BLaER1 (cell line): ENCODE results near the gene IDH3A.
"Not testable (repeated sequence)": the region's sequence is repeated elsewhere in the genome, so short reads cannot be mapped to it uniquely, and the experiment has no call there.

Experiments
- H3K27ac ChIP-seq: shearing (Covaris generic); formaldehyde crosslinking; 2 replicates; pipeline ENCODE4 v1.8.1; 2022
- H3K27me3 ChIP-seq: shearing (Covaris generic); formaldehyde crosslinking; 2 replicates; pipeline ENCODE4 v1.8.1; 2022
- H3K36me3 ChIP-seq: shearing (Covaris generic); formaldehyde crosslinking; 2 replicates; pipeline ENCODE4 v1.8.1; 2022
- H3K4me1 ChIP-seq: shearing (Covaris generic); formaldehyde crosslinking; 2 replicates; pipeline ENCODE4 v1.8.1; 2022
- H3K4me2 ChIP-seq: shearing (Covaris generic); formaldehyde crosslinking; 2 replicates; pipeline ENCODE4 v1.8.1; 2022
- H3K4me3 ChIP-seq: shearing (Covaris generic); formaldehyde crosslinking; 2 replicates; pipeline ENCODE4 v1.8.1; 2022
- H3K9ac ChIP-seq: shearing (Covaris generic); formaldehyde crosslinking; 2 replicates; pipeline ENCODE4 v1.8.1; 2022
- H3K9me3 ChIP-seq: shearing (Covaris generic); formaldehyde crosslinking; 2 replicates; pipeline ENCODE4 v1.8.1; 2022
- H4K20me1 ChIP-seq: shearing (Covaris generic); formaldehyde crosslinking; 2 replicates; pipeline ENCODE4 v1.8.1; 2022
- Cebpa-rat ChIP-seq: shearing (Covaris generic); IDR thresholded peaks from 2 replicates; pipeline ENCODE4 v1.8.1; 2022

IDH3A gene

DNA sequence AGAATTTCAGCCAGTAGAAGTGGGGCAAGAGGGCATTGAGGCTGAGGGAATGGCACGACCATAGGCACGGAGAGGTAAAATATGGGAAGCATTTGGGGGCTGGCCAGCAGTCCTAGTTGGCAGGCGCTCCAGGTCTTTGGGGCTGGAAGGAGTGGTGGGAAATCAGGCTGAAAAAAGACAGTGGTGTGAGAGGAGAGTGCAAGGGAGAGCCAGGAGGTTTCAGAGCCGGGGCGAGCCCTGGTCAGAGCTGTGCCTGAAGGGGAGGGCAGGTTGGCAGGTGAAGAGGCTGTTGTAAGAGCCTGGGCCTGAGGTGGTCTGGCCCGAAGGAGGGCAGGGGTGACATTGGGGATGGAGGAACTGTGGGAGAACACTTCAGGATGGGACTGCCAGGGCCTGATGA is 1.6 kb upstream of the IDH3A start:
- no peaks in the 10 kb centered on the region for H3K27me3 ChIP-seq
- H3K27ac ChIP-seq = no peak overlapping the region
- H4K20me1 ChIP-seq = peaks cover 25% of the 10 kb centered on the region; the same call in 1 of the 2 replicates
- TF ChIP-seq Cebpa-rat = no peak
- H3K4me1 ChIP-seq = peaks cover 30% of the 10 kb centered on the region
- H3K4me3 ChIP-seq = no peak overlapping the region
- no peak overlapping the region for H3K9ac ChIP-seq
- H3K36me3 ChIP-seq = no peaks in the 10 kb centered on the region
- peak overlapping the region; percentile 84 for H3K4me2 ChIP-seq
- H3K9me3 ChIP-seq = no peaks in the 10 kb centered on the region

DNA sequence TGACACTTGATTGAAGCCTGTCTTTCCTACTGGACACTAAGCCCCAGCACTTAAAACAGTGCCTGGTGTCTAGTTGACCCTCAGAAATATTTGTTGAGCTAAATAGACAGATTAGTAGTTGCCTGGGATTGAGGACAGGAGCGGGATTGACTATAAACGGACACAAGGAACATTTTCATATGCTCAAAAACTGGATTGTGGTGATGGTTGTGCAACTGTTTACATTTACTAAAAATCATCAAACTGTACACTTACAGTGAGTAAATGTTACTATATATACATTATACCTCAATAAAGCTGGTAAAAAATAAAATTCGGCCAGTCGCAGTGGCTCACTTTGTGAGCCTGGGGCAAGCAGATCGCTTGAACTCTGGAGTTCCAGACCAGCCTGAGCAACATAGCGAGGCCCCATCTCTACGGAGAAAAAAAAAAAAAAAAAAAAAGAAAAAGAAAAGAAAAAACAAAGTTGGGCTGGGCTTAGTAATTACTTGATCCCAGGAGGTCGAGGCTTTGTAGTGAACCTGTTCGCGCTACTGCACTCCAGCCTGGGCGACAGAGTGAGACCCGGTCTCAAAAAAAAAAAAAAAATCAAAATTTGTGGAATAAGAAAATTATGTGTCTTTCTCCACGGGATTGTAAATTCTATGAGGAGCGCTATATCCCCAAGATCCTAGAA is 632 bp upstream of the IDH3A start:
- H3K27ac ChIP-seq = peak overlapping the region; percentile 62; the same call in 1 of the 2 replicates
- no peaks in the 10 kb centered on the region for H3K9me3 ChIP-seq
- H3K36me3 ChIP-seq = 0 out of 2 replicates have a peak, but pooled peaks cover 7% of the 10 kb centered on the region
- H4K20me1 ChIP-seq = peaks cover 32% of the 10 kb centered on the region
- peaks cover 30% of the 10 kb centered on the region for H3K4me1 ChIP-seq
- peak overlapping the region; percentile 98 for H3K4me3 ChIP-seq
- peak overlapping the region; percentile 84 for H3K4me2 ChIP-seq
- H3K9ac ChIP-seq = peak overlapping the region; percentile 74
- no peak for TF ChIP-seq Cebpa-rat
- no peaks in the 10 kb centered on the region for H3K27me3 ChIP-seq

DNA sequence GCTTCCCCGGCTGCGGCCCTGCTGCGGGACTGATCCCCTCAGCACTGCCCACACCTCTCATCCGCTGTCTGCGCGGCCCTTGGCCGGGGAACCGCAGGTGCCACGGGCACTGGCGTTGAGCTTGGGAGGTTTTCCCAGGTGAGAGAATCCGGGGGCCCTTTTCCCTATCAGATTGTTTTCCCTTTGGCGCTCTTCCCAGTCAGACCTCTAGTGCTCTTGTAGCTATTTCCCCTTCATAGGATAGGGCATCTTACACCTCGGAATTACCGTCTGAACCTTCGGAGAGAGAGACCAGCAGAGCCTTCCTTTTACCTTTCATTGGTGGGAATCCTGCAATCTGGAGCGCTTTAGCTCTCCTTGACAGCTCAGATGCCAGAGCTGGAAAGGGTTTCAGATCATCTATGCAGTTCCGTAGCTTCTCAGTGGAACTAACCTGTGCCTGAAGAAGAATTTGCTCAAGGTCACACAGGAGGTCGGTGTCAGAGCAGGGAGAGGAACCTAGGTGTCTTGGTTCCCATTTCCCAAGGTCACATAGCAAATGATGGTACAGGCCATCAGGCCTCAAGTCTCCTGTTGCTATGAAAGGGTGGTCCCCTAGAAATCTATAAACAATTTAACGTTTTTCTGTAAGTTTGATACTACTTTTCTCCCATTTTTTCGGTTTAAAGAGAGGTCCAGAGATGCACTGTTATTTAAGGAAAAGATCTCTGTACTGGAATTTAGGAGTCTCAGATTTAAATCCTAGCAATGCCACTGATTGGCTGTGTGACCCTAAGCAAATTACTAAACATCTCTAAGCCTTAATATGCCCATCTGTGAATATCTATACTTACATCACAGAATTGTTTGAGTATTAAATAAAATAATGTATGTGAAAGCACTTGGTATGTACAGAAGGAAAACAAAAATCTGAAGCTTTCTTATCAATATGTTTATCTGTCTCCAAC is 916 bp downstream of the IDH3A start:
- TF ChIP-seq Cebpa-rat = no peak
- Histone ChIP-seq H3K27me3 (no peaks in the 10 kb centered on the region), H3K4me1 (peaks cover 30% of the 10 kb centered on the region), H3K27ac (peak overlapping the region; percentile 84), H3K4me3 (peak overlapping the region; percentile 98), H4K20me1 (peaks cover 47% of the 10 kb centered on the region), H3K9me3 (no peaks in the 10 kb centered on the region), H3K9ac (peak overlapping the region; percentile 94), H3K36me3 (0 out of 2 replicates have a peak, but pooled peaks cover 12% of the 10 kb centered on the region), H3K4me2 (peak overlapping the region; percentile 93)

DNA sequence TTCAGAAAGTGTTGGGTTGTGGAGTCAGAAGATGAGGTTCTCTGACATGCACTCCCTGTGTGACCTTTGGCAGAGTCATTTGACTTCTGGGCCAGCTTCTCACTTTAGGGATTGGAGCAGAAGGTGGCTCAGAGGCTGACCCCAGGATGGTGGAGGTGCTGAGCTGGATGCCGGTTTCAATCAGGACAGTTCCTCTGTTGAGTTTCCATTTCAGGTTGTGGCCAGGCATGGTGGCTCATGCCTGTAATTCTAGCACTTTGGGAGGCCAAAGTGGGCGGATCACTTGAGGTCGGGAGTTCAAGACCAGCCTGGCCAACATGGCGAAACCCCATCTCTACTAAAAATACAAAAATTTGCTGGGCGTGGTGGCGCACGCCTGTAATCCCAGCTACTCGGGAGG is 1.9 kb downstream of the IDH3A start:
- H3K9ac ChIP-seq, H3K27me3 ChIP-seq, H3K4me3 ChIP-seq, H3K9me3 ChIP-seq, H3K27ac ChIP-seq: not testable (repeated sequence)
- 0 out of 2 replicates have a peak overlapping the region, but pooled peaks have one; percentile 93 for H3K4me2 ChIP-seq
- H4K20me1 ChIP-seq = peaks cover 48% of the 10 kb centered on the region
- peaks cover 18% of the 10 kb centered on the region; the same call in 1 of the 2 replicates for H3K36me3 ChIP-seq
- H3K4me1 ChIP-seq = peaks cover 30% of the 10 kb centered on the region

DNA sequence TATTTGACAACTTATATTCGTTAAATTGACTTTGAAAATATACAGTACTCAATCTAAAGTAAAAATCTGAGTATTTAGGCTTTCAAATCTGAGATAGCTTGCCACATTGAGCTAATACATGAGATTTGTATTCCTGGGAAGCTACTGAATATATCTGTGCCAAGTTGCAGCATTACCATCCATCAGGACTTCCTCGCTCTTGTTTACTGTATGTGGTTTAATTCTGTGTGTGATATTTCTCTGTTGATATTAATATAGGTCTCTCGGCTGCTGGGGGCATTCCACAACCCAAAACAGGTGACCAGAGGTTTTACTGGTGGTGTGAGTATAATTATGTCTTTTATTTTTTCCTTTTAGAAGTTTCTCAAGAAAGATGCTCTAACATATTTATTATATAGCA is 5.8 kb downstream of the IDH3A start:
- no peak overlapping the region for H3K4me2 ChIP-seq
- H3K36me3 ChIP-seq = peaks cover 42% of the 10 kb centered on the region
- peaks cover 48% of the 10 kb centered on the region for H4K20me1 ChIP-seq
- no peak overlapping the region for H3K9ac ChIP-seq
- no peaks in the 10 kb centered on the region for H3K9me3 ChIP-seq
- no peak for TF ChIP-seq Cebpa-rat
- peaks cover 13% of the 10 kb centered on the region for H3K4me1 ChIP-seq
- H3K27ac ChIP-seq = no peak overlapping the region
- no peak overlapping the region for H3K4me3 ChIP-seq
- no peaks in the 10 kb centered on the region for H3K27me3 ChIP-seq

DNA sequence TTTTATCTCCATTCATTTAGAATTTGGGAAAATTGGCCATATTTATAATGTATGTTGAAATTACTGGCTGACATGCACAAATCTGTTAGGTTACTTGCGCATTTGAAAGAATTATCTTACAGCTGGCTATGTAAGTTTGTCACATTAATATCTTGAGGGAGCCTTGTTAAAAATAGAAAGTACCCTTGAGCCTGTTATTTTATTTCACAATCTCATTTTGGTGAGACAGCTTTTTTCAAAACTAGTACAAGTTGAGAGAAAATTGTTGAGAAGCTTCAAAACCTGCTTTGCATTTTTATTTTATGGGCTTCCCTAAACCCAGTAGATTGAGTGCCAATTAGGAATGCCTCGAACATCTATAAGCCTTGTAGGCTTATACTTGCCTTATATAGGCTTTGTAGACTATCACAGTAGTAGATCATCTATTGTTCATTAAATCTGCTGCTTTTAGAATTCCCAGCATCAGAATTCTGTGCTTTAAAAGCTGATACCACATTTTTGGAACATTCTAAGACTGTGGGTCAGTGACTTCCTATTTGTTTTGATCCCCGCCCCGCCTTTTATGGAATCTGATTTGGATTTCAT is 6.3 kb downstream of the IDH3A start:
- Histone ChIP-seq H3K27ac (no peak overlapping the region), H3K36me3 (peaks cover 46% of the 10 kb centered on the region), H3K4me2 (no peak overlapping the region), H3K27me3 (no peaks in the 10 kb centered on the region), H3K9ac (no peak overlapping the region), H4K20me1 (peaks cover 43% of the 10 kb centered on the region), H3K4me1 (peaks cover 8% of the 10 kb centered on the region), H3K9me3 (no peaks in the 10 kb centered on the region), H3K4me3 (no peak overlapping the region)
- no peak for TF ChIP-seq Cebpa-rat

DNA sequence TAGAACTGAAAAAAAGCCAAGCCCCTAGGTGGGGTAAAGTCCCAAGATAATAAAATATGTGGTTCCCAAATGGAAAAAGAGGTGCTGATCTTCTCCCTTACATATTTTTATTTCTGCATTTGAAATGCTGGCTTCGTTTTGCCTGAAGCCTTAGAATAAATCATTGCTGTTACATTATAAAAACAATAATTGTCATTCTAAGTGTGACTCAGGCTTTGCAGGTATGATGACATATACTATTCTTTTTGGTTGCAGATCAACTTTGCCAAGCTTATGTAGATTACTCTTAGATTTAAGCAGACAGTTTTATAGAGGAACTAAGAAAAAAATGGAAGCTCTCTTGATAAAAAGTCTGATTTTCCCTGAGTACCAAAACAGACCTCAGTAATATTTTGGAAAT is 7.5 kb downstream of the IDH3A start:
- H3K36me3 ChIP-seq = peaks cover 58% of the 10 kb centered on the region

DNA sequence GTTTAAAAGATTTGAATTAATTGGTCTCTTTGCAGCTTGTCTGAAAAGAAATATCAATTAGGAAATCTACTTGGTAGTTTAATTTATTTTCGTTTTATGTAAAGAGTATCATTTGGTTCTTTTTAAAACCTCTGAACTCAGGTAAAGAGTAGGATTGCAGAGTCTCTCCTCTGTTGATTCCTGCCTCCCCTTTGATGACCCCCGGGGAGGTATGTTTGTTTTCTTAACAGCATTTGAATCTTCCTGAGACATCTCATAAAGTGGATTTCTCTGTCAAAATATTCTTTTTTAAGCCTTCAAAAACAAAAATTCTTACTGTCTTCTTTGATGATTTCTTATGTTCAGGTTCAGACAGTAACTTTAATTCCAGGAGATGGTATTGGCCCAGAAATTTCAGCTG is 8.0 kb downstream of the IDH3A start:
- H3K36me3 ChIP-seq = peaks cover 64% of the 10 kb centered on the region
- no peaks in the 10 kb centered on the region for H3K27me3 ChIP-seq
- no peak overlapping the region for H3K4me2 ChIP-seq
- H4K20me1 ChIP-seq = peaks cover 30% of the 10 kb centered on the region
- no peak overlapping the region for H3K27ac ChIP-seq
- H3K4me1 ChIP-seq = no peaks in the 10 kb centered on the region
- TF ChIP-seq Cebpa-rat = no peak
- H3K9ac ChIP-seq = no peak overlapping the region
- H3K4me3 ChIP-seq = no peak overlapping the region
- no peaks in the 10 kb centered on the region for H3K9me3 ChIP-seq

More for the DNA sequence above, 7.5 kb downstream of the IDH3A start:
- H3K27ac ChIP-seq = no peak overlapping the region
- no peak overlapping the region for H3K9ac ChIP-seq
- H3K4me1 ChIP-seq = no peaks in the 10 kb centered on the region
- no peak overlapping the region for H3K4me3 ChIP-seq
- no peaks in the 10 kb centered on the region for H3K9me3 ChIP-seq
- H4K20me1 ChIP-seq = peaks cover 31% of the 10 kb centered on the region
- H3K27me3 ChIP-seq = no peaks in the 10 kb centered on the region
- no peak overlapping the region for H3K4me2 ChIP-seq
- TF ChIP-seq Cebpa-rat = no peak

DNA sequence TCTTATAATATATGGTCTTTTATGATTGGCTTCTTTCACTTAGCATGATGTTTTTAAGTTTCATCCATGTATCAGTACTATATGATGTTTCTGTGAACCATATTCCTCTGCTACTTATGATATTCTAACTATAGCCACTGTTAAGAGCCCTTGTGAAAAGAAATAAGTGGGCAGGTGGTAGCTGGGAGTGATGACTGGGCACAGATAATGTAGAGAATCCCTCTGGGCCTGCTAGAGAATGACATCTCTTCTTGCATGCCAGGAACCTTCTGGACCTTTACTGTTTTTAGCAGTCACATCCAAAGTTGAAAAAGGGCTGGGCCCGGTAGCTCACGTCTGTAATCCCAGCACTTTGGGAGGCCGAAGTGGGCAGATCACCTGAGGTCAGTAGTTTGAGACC is 10.2 kb downstream of the IDH3A start:
- no peak overlapping the region for H3K4me3 ChIP-seq
- H4K20me1 ChIP-seq = peaks cover 15% of the 10 kb centered on the region
- no peaks in the 10 kb centered on the region for H3K4me1 ChIP-seq
- no peak overlapping the region for H3K4me2 ChIP-seq
- TF ChIP-seq Cebpa-rat = no peak
- H3K36me3 ChIP-seq = peaks cover 72% of the 10 kb centered on the region
- H3K9me3 ChIP-seq = no peaks in the 10 kb centered on the region
- H3K9ac ChIP-seq = no peak overlapping the region
- H3K27me3 ChIP-seq = no peaks in the 10 kb centered on the region
- H3K27ac ChIP-seq = no peak overlapping the region
